A673 (cell line): ENCODE measurements around the gene YBX3.

Experiments
- EZH2 ChIP-seq: fragments of 200-600 bp; sonication (generic); IDR thresholded peaks from 2 replicates; pipeline ENCODE4 v1.6.1; 2017; ENCODE audit warnings: borderline replicate concordance, low read depth, mild to moderate bottlenecking, mixed read lengths, antibody characterized with exemption, low read length; ENCODE audit not compliant: poor library complexity, severe bottlenecking
- TF ChIP-seq, protein P1 (sequence below): fragments of 300-800, 200-600 bp; sonication (generic); conservative IDR thresholded peaks from 2 replicates; pipeline ENCODE4 v1.5.1; 2017; ENCODE audit warnings: low read depth, mild to moderate bottlenecking, antibody characterized with exemption, low read length, moderate library complexity, mixed read lengths

DNA sequence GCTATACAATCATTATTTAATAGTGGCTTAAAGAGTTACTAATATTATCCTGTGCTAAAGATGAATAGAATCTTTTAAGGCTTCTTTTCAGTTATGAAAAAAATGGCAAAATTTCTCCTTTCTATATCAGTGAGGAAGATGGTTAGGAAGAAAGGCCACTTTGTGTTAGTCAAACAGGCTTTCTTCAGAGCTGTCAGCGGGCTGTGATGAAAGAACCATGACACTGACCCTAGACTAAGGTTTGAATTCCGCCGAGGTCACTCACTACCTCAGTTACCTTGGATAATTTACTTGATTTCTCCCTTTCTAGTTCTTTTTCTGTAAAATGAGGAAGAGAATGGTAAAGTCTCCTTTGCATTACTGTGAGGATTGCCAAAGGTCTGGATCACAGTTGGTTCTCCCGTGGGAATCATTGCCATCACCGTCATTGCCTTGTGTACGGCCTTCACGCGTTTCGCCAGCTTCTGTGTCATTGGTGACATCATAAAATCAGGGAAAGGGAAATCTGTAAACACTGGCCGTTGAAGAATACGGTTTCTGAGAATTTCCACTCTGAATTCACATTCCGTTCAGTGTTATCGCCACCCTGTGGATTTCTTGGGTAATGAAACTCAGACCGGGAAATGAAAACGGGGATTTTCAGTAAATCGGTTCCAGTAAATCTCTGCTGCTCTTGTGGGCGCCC lies 26.7 kb upstream of the YBX3 start:
- no peak for TF ChIP-seq EZH2
- TF ChIP-seq, protein P1, sequence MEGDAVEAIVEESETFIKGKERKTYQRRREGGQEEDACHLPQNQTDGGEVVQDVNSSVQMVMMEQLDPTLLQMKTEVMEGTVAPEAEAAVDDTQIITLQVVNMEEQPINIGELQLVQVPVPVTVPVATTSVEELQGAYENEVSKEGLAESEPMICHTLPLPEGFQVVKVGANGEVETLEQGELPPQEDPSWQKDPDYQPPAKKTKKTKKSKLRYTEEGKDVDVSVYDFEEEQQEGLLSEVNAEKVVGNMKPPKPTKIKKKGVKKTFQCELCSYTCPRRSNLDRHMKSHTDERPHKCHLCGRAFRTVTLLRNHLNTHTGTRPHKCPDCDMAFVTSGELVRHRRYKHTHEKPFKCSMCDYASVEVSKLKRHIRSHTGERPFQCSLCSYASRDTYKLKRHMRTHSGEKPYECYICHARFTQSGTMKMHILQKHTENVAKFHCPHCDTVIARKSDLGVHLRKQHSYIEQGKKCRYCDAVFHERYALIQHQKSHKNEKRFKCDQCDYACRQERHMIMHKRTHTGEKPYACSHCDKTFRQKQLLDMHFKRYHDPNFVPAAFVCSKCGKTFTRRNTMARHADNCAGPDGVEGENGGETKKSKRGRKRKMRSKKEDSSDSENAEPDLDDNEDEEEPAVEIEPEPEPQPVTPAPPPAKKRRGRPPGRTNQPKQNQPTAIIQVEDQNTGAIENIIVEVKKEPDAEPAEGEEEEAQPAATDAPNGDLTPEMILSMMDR: peak; percentile 98
